PC-3 (cell line): ENCODE results near the gene ELK3. TPM values are rescaled to one million over a fixed set of nuclear protein-coding genes. Genes with fewer than 3 reads are reported as not detected.

Source experiments
- ATAC-seq: fragments of 200-7000 bp; cut with Tn5 transposase; 2 replicates; pipeline ENCODE4 v1.9.1; 2020; ENCODE audit warnings: mild to moderate bottlenecking, moderate library complexity
- BruUV-seq: library from RNA; stranded (reverse); fragments of 400-500 nt; replicated peaks from 2 replicates; lab custom pipeline; 2021; lab: Mats Ljungman, UMichigan
- CTCF ChIA-PET: fragments of 300-600 bp; sonication (Branson Sonifier 250); formaldehyde crosslinking; loops from one replicate; lab custom pipeline; 2022; ENCODE audit warnings: antibody characterized with exemption; lab: Charles Lee
- POLR2A ChIA-PET: fragments of 300-600 bp; sonication (Branson Sonifier 250); formaldehyde crosslinking; loops from one replicate; lab custom pipeline; 2022; ENCODE audit warnings: antibody characterized with exemption; ENCODE audit not compliant: unreplicated experiment; lab: Charles Lee
- DNase-seq: peaks from one replicate; pipeline ENCODE4 v3.0.0-alpha.2; 2015
- H2AFZ ChIP-seq: fragments of 300-600 bp; sonication (generic); 2 replicates; pipeline ENCODE4 v1.6.0; 2016; ENCODE audit warnings: antibody characterized with exemption, low read length
- H3F3A ChIP-seq: fragments of 300-600 bp; sonication (generic); one replicate; pipeline ENCODE4 v1.6.0; 2017; ENCODE audit warnings: antibody characterized with exemption, low read length, control low read depth, mild to moderate bottlenecking; ENCODE audit not compliant: unreplicated experiment
- H3K27ac ChIP-seq: fragments of 300-600 bp; sonication (generic); 2 replicates; pipeline ENCODE4 v1.5.1; 2016; ENCODE audit warnings: mild to moderate bottlenecking, low read length
- H3K27me3 ChIP-seq: fragments of 300-600 bp; sonication (generic); 2 replicates; pipeline ENCODE4 v1.6.1; 2016; ENCODE audit warnings: low read length, mixed read lengths
- H3K36me3 ChIP-seq: fragments of 300-600 bp; sonication (generic); 2 replicates; pipeline ENCODE4 v1.6.1; 2016; ENCODE audit warnings: low read depth, mixed run types, low read length, mixed read lengths
- H3K4me1 ChIP-seq: fragments of 300-600 bp; sonication (generic); 2 replicates; pipeline ENCODE4 v1.5.1; 2016; ENCODE audit warnings: low read length; ENCODE audit not compliant: insufficient read depth
- H3K4me2 ChIP-seq: fragments of 300-600 bp; sonication (generic); 2 replicates; pipeline ENCODE4 v1.6.0; 2016; ENCODE audit warnings: low read length
- H3K4me3 ChIP-seq: fragments of 300-600 bp; sonication (generic); 2 replicates; pipeline ENCODE4 v1.5.1; 2016; ENCODE audit warnings: mild to moderate bottlenecking, low read length, mixed read lengths
- H3K79me2 ChIP-seq: fragments of 300-600 bp; sonication (generic); 2 replicates; pipeline ENCODE4 v1.6.1; 2017; ENCODE audit warnings: low read length, mixed read lengths
- H3K9ac ChIP-seq: fragments of 300-600 bp; sonication (generic); 2 replicates; pipeline ENCODE4 v1.6.0; 2016; ENCODE audit warnings: mild to moderate bottlenecking, low read length
- H3K9me2 ChIP-seq: fragments of 300-600 bp; sonication (generic); replicated peaks from 2 replicates; pipeline ENCODE4 v1.6.1; 2016; ENCODE audit warnings: mixed run types, low read length, mixed read lengths
- H3K9me3 ChIP-seq: fragments of 300-600 bp; sonication (generic); 2 replicates; pipeline ENCODE4 v1.6.1; 2016; ENCODE audit warnings: low read length, mixed read lengths
- H4K20me1 ChIP-seq: fragments of 300-600 bp; sonication (generic); 2 replicates; pipeline ENCODE4 v1.6.1; 2016; ENCODE audit warnings: low read length, mixed read lengths
- EZH2 ChIP-seq: fragments of 300-600 bp; sonication (generic); IDR thresholded peaks from one replicate; pipeline ENCODE4 v1.6.1; 2017; ENCODE audit warnings: antibody characterized with exemption, mild to moderate bottlenecking, low read length; ENCODE audit not compliant: unreplicated experiment
- EZH2phosphoT487 ChIP-seq: fragments of 300-600 bp; sonication (generic); IDR thresholded peaks from 2 replicates; pipeline ENCODE4 v1.6.1; 2018; ENCODE audit warnings: mild to moderate bottlenecking, antibody characterized with exemption, low read length, borderline replicate concordance
- intact Hi-C: fragments of 100-400 bp; cut with micrococcal nuclease; formaldehyde crosslinking; loops from 2 replicates; pipeline ENCODE4 v1.9.0; 2023
- total RNA-seq: library from RNA; depleted of rRNA; stranded (reverse); fragments of >200 nt; gene quantifications from 2 replicates; pipeline ENCODE4 v1.2.3, GENCODE V29; 2014
- TF ChIP-seq, protein P1 (sequence below): fragments of 300-600 bp; sonication (generic); conservative IDR thresholded peaks from 2 replicates; pipeline ENCODE4 v1.5.1; 2017; ENCODE audit warnings: antibody characterized with exemption, low read depth, mild to moderate bottlenecking, low read length

Gene ELK3
- total RNA-seq, 1 experiment from 2014 or later: 16.2 TPM

DNA sequence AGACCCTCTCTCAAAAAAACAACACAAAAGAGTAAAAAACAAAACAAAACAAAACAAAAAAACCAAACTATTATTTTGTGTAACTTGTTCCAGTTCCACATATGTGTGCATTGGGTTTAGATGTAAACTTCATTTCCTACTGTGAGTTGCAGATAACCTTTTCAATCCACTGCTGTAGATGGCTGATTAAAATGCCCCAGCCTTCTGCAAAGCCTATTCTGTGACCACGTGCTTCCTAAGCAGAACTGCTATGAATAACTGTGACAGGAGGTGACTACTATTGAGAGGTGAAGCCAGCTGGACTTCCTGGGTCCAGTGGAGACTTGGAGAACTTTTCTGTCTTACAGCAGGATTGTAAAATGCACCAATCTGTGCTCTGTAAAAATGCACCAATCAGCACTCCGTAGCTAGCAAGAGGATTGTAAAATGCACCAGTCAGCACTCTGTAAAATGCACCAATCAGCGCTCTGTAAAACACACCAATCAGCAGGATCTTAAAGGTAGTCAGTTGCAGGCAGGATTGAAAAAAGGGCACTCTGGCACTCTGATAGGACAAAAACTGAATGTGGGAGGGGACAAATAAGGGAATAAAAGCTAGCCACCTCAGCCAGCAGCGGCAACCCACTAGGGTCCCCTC is 10.3 kb upstream of the ELK3 start:
- Histone ChIP-seq H3K4me2 (no peak overlapping the region), H3K27me3 (no peaks in the 10 kb centered on the region), H3K27ac (no peak overlapping the region), H3K9me3 (no peaks in the 10 kb centered on the region), H3K9ac (no peak overlapping the region), H3K4me3 (no peak overlapping the region), H3K79me2 (no peaks in the 10 kb centered on the region), H3K36me3 (no peaks in the 10 kb centered on the region), H2AFZ (no peak overlapping the region), H3F3A (no peaks in the 10 kb centered on the region), H3K9me2 (no peaks in the 10 kb centered on the region), H4K20me1 (no peaks in the 10 kb centered on the region), H3K4me1 (no peaks in the 10 kb centered on the region)
- POLR2A ChIA-PET: no interaction called here
- TF ChIP-seq, protein P1, sequence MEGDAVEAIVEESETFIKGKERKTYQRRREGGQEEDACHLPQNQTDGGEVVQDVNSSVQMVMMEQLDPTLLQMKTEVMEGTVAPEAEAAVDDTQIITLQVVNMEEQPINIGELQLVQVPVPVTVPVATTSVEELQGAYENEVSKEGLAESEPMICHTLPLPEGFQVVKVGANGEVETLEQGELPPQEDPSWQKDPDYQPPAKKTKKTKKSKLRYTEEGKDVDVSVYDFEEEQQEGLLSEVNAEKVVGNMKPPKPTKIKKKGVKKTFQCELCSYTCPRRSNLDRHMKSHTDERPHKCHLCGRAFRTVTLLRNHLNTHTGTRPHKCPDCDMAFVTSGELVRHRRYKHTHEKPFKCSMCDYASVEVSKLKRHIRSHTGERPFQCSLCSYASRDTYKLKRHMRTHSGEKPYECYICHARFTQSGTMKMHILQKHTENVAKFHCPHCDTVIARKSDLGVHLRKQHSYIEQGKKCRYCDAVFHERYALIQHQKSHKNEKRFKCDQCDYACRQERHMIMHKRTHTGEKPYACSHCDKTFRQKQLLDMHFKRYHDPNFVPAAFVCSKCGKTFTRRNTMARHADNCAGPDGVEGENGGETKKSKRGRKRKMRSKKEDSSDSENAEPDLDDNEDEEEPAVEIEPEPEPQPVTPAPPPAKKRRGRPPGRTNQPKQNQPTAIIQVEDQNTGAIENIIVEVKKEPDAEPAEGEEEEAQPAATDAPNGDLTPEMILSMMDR: no peak
- TF ChIP-seq EZH2phosphoT487 (no peak), EZH2 (no peak)
- ATAC-seq: no peak
- intact Hi-C loops: no loop called here
- no peak for DNase-seq
- CTCF ChIA-PET: no interaction called here
- BruUV-seq: no TSS peak

DNA sequence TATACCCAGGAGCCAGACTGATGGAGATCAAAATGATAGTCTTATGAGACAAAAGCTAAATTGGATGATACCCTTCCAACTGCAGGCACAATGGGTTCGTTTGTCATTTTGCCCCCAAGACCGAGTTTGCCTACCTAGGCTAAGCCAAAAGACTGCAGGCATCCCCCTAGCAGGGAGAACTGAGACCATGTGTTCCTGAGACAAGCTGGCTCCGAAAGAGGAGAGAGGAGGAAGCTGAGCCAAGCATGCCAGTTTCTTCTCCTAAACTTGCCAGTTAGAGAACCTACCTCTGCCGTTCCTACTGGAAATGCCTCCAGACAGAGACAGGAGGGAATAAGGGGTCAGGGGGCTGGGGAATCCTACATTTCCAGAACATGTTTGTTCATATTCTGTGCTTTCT is 8.3 kb upstream of the ELK3 start:
- H2AFZ ChIP-seq: no peak overlapping the region
- CTCF ChIA-PET: no interaction called here

More for the DNA sequence above, 8.3 kb upstream of the ELK3 start:
- H3K4me2 ChIP-seq: no peak overlapping the region
- H3K4me3 ChIP-seq: no peak overlapping the region
- H3K9me3 ChIP-seq: no peaks in the 10 kb centered on the region
- DNase-seq (no peak), ATAC-seq (no peak)
- POLR2A ChIA-PET: no interaction called here
- no peak overlapping the region for H3K27ac ChIP-seq
- no peaks in the 10 kb centered on the region for H3K79me2 ChIP-seq
- no TSS peak for BruUV-seq
- no peaks in the 10 kb centered on the region for H3K9me2 ChIP-seq
- no peaks in the 10 kb centered on the region for H3K36me3 ChIP-seq
- H3K4me1 ChIP-seq: no peaks in the 10 kb centered on the region
- TF ChIP-seq EZH2 (no peak), EZH2phosphoT487 (no peak)
- TF ChIP-seq, protein P1: no peak
- no peaks in the 10 kb centered on the region for H4K20me1 ChIP-seq
- H3F3A ChIP-seq: no peaks in the 10 kb centered on the region
- intact Hi-C loops: no loop called here
- H3K27me3 ChIP-seq: no peaks in the 10 kb centered on the region
- H3K9ac ChIP-seq: no peak overlapping the region
